Esophagus muscularis mucosa (tissue), 4 donors: ENCODE results near the gene OGFR. TPM values are rescaled to one million over a fixed set of nuclear protein-coding genes. Genes with fewer than 3 reads are reported as not detected.

ENCODE experiments used
- DNase-seq: peaks from one replicate; pipeline ENCODE4 v3.0.0-alpha.2; 2017; ENCODE audit errors: extremely low spot score
- H3K27ac ChIP-seq, 4 donors: fragments of 200-600 bp; sonication (generic); replicated peaks in 1 of 4; 1 replicate in 3 of 4; 2 replicates in 1 of 4; pipeline ENCODE4 v1.5.1; 2016 to 2019; ENCODE audit warnings: mild to moderate bottlenecking in 1 of 4
- H3K27me3 ChIP-seq, 4 donors: fragments of 200-600 bp; sonication (generic); one replicate each; pipeline versions ENCODE4 v1.5.1 to v1.6.0; 2016 to 2019
- H3K36me3 ChIP-seq, 4 donors: fragments of 200-600 bp; sonication (generic); one replicate each; pipeline ENCODE4 v1.5.1; 2016 to 2019
- H3K4me1 ChIP-seq, 4 donors: fragments of 200-600 bp; sonication (generic); one replicate each; pipeline ENCODE4 v1.5.1; 2016 to 2019
- H3K4me3 ChIP-seq, 4 donors: fragments of 200-600 bp; sonication (generic); 1 replicate in 2 of 4; 2 replicates in 2 of 4; pipeline ENCODE4 v1.5.1; 2016 to 2019; ENCODE audit warnings: mild to moderate bottlenecking in 4 of 4, moderate library complexity in 1 of 4
- H3K9me3 ChIP-seq, 4 donors: fragments of 200-600 bp; sonication (generic); 1 replicate in 3 of 4; 2 replicates in 1 of 4; pipeline ENCODE4 v1.5.1; 2016 to 2019
- CTCF ChIP-seq, 3 experiments: fragments of 200-600 bp in 2 of 3; fragments of 450-650 bp in 1 of 3; sonication (generic) in 2 of 3; IDR thresholded peaks; one replicate each; pipeline ENCODE4 v1.5.1; 2017 to 2019; ENCODE audit warnings: antibody characterized with exemption in 3 of 3, mild to moderate bottlenecking in 2 of 3, moderate library complexity in 1 of 3
- EP300 ChIP-seq: sonication (generic); formaldehyde crosslinking; IDR thresholded peaks from one replicate; pipeline ENCODE4 v1.6.1; 2017; ENCODE audit warnings: antibody characterized with exemption
- POLR2A ChIP-seq: fragments of 450-650 bp; IDR thresholded peaks from one replicate; pipeline ENCODE4 v1.6.1; 2017; ENCODE audit warnings: antibody characterized with exemption, moderate library complexity, mild to moderate bottlenecking, low read depth
- POLR2AphosphoS5 ChIP-seq, 2 donors: sonication (generic); formaldehyde crosslinking; IDR thresholded peaks; one replicate each; pipeline ENCODE4 v1.6.1; 2017; ENCODE audit warnings: antibody characterized with exemption in 2 of 2
- WGBS: methylation state at CpG from one replicate; pipeline ENCODE4 v1.1.5; 2018; 5-methylcytosine and 5-hydroxymethylcytosine counted together
- intact Hi-C: fragments of 100-400 bp; cut with DNase I; formaldehyde crosslinking; loops from one replicate; pipeline ENCODE4 v1.15.1; 2023
- total RNA-seq, 4 donors: library from RNA; depleted of rRNA; stranded (reverse); fragments of >200 nt; gene quantifications; one replicate each; pipeline versions ENCODE4 v1.1.0 to v1.2.1, GENCODE V29; 2016

OGFR gene
- total RNA-seq, 4 donors from 2014 or later, result 46.1 to 84.5 (median 62.7) TPM

- H3K27me3 ChIP-seq, result peaks cover 0 to 5% (median 0%) of the 10 kb centered on the region in 4 donors
- H3K27ac ChIP-seq, result no peak overlapping the region
- H3K4me3 ChIP-seq, result no peak overlapping the region
- intact Hi-C loops, result no loop called here
- 77% methylated on average over 28 of the region's 29 CpGs for WGBS
- no peaks in the 10 kb centered on the region for H3K9me3 ChIP-seq
- peaks cover 0 to 6% (median 0%) of the 10 kb centered on the region in 4 donors for H3K36me3 ChIP-seq
- peaks cover 19 to 39% (median 26%) of the 10 kb centered on the region in 4 donors for H3K4me1 ChIP-seq
- TF ChIP-seq POLR2A, result no peak
- no peak for TF ChIP-seq POLR2AphosphoS5 (IDR thresholded peaks at IDR 0.05)
- TF ChIP-seq EP300, result no peak
- TF ChIP-seq CTCF (IDR thresholded peaks at IDR 0.05), result no peak
- no peak for DNase-seq
Observed at GRCh38 chr20:62827311-62828038, 22.8 kb downstream of the OGFR start.

DNA sequence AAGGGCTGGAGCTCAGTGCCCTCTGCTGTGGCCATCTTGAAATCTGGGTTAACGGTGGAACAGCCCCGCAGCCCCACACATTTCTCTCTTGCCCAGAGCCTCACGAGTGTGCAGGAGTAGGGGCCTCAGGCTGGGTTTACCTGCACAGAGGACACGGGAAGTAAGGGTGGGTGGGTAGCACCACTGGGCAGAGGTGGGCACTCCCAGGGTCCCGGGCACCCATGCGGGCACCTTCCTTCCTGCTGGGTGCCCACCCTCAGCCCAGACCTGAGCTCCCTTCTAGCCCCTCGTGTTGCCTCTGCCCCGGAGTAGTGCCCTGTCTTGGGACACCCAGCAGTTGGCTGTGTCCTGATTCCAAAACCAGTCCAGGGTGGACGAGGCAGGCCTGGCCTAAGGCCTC, 23.4 kb downstream of the OGFR start:
- 88% methylated on average over 9 of the region's 9 CpGs for WGBS

DNA sequence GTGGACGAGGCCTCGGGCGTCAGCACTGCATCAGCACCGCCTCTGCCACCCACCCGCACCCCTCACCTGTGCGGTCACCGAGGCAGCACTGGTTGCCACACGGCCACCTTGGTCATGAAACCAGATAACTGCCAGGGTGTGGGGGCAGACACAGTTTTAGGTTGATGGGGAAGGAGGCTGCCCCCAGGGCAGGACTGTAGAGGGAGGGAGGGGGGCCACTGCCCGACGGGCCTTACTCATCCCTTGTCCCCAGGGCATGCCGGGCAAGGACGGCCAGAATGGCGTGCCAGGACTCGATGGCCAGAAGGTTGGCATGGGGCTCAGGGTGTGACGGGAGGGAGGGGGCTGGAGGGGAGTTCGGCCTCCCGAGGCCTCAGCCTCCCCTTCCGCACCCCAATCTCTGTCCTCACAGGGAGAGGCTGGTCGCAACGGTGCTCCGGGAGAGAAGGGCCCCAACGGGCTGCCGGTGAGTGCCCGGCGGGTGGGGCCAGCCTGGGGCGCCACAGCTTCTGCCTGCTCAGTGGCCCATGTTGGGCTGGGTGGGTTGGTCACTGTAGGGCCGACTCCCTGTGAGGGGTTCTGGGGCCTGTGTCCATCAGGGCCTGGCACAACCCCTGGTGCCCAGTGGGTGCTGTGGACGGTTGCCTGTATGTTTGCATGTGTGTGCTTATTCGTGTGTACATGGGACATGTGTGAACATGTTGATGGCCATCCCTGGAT, 24.0 kb downstream of the OGFR start:
- H3K27me3 ChIP-seq, result peaks cover 0 to 5% (median 0%) of the 10 kb centered on the region in 4 donors
- intact Hi-C loops, result no loop called here
- H3K4me1 ChIP-seq, result peaks cover 24 to 48% (median 32%) of the 10 kb centered on the region in 4 donors
- no peak overlapping the region for H3K4me3 ChIP-seq
- 91% methylated on average over 25 of the region's 29 CpGs for WGBS
- TF ChIP-seq POLR2AphosphoS5 (IDR thresholded peaks at IDR 0.05) (no peak), POLR2A (no peak), EP300 (no peak), CTCF (IDR thresholded peaks at IDR 0.05) (no peak)
- DNase-seq, result no peak
- H3K27ac ChIP-seq, result no peak overlapping the region
- H3K36me3 ChIP-seq, result peaks cover 0 to 6% (median 0%) of the 10 kb centered on the region in 4 donors
- H3K9me3 ChIP-seq, result no peaks in the 10 kb centered on the region

More for the DNA sequence above, 23.4 kb downstream of the OGFR start:
- TF ChIP-seq POLR2AphosphoS5 (IDR thresholded peaks at IDR 0.05), result no peak
- TF ChIP-seq CTCF (IDR thresholded peaks at IDR 0.05), result no peak
- no peak for TF ChIP-seq POLR2A
- no peak for TF ChIP-seq EP300
- peaks cover 24 to 45% (median 31%) of the 10 kb centered on the region in 4 donors for H3K4me1 ChIP-seq
- intact Hi-C loops, result no loop called here
- no peaks in the 10 kb centered on the region for H3K9me3 ChIP-seq
- H3K4me3 ChIP-seq, result no peak overlapping the region
- no peak overlapping the region for H3K27ac ChIP-seq
- H3K36me3 ChIP-seq, result peaks cover 0 to 6% (median 0%) of the 10 kb centered on the region in 4 donors
- peaks cover 0 to 5% (median 0%) of the 10 kb centered on the region in 4 donors for H3K27me3 ChIP-seq
- no peak for DNase-seq

DNA sequence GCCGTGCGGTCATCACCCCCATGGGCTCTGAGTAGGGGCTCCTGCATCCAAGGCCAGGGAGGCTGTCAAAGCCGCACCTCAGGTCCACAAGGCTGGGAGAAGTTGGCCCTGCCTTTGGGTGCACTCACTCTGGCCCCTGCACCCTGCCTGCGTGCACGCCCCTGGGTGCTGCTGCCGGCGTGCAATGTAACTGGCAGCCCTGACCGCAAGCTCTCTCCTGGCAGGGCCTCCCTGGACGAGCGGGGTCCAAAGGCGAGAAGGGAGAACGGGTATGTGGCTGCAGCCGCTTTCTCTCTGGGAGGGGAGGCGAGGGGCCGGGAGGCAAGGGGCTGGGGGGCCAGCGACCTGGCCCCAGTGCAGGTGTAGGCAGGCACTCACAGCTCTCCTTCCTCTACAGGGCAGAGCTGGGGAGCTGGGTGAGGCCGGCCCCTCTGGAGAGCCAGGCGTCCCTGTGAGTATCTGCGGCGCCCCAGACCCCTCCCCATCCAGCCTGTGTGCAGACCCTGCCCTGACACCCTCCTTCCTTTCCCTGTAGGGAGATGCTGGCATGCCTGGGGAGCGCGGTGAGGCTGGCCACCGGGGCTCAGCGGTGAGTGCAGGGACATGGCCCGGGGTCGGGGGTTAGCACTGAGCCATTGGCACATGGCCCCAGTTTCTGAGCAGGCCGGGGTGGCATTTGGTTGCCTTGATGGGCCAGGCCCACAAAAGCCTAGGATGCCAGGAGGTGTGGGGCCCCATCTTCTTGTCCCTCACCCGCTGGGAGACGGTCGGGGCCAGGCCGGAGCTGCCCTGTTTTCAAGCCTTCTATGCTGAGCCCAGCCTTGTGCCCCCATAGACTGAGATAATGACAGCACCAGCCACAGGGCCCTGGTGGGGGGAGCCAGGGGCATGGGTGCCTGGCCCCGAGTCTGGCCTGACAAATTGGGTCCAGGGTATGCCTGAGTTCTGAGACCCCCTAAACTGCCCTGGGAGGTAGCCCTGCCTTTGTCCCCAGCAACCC, 24.9 kb downstream of the OGFR start:
- no peak overlapping the region for H3K27ac ChIP-seq
- peaks cover 15 to 40% (median 28%) of the 10 kb centered on the region in 4 donors for H3K4me1 ChIP-seq
- TF ChIP-seq EP300, result no peak
- no peak for TF ChIP-seq POLR2A
- no peak for TF ChIP-seq POLR2AphosphoS5 (IDR thresholded peaks at IDR 0.05)
- no peak for TF ChIP-seq CTCF (IDR thresholded peaks at IDR 0.05)
- H3K27me3 ChIP-seq, result peaks cover 0 to 3% (median 0%) of the 10 kb centered on the region in 4 donors
- H3K4me3 ChIP-seq, result no peak overlapping the region
- DNase-seq, result no peak
- intact Hi-C loops, result no loop called here
- H3K9me3 ChIP-seq, result no peaks in the 10 kb centered on the region
- 97% methylated on average over 20 of the region's 32 CpGs for WGBS
- peaks cover 0 to 6% (median 0%) of the 10 kb centered on the region in 4 donors for H3K36me3 ChIP-seq
